ENCODE results near the gene CASP3. TPM values are rescaled to one million over a fixed set of nuclear protein-coding genes. Genes with fewer than 3 reads are reported as not detected.
"Not testable (repeated sequence)": the region's sequence is repeated elsewhere in the genome, so short reads cannot be mapped to it uniquely, and the experiment has no call there.

Gene CASP3
- total RNA-seq, 2 experiments from 2014 or later: 58.0 to 64.2 TPM

GRCh38 chr4:184643731-184644130 is 5.5 kb downstream of the CASP3 start:
- peak overlapping the region; percentile 15 for H3K27ac Mint-ChIP-seq
- peak overlapping the region; percentile 33 for H3K4me3 Mint-ChIP-seq
- no peaks in the 10 kb centered on the region for H3K9me3 Mint-ChIP-seq
- CTCF ChIA-PET: interaction anchor here (1.2 kb wide), 1 partner anchor 380 kb away, joined by 3 read pairs; no protein-coding TSS in a partner anchor
- peaks cover 78% of the 10 kb centered on the region for H3K4me1 Mint-ChIP-seq
- POLR2A ChIA-PET: no interaction called here
- no peaks in the 10 kb centered on the region for H3K27me3 Mint-ChIP-seq
- H3K36me3 Mint-ChIP-seq (ENCODE audit: low read depth): peaks cover 67% of the 10 kb centered on the region
- DNase-seq: no peak

DNA sequence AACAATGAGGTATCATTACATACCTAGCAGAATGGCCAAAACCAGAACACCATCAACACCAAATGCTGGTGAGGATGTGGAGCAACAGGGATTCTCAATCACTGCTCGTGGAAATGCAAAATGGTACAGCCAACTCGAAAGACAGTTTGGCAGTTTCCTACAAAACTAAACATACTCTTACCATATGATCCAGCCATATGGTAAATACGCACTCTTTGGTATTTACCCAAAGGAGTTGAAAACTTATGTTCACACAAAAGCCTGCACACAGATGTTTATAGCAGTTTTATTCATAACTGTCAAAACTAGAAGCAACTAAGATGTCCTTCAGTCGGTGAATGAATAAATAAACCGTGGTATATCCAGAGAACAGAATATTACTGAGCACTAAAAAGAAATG is 7.8 kb downstream of the CASP3 start:
- CTCF ChIA-PET: no interaction called here
- H3K4me3 Mint-ChIP-seq: no peak overlapping the region
- no peaks in the 10 kb centered on the region for H3K27me3 Mint-ChIP-seq
- POLR2A ChIA-PET: no interaction called here
- DNase-seq: no peak
- no peak overlapping the region for H3K27ac Mint-ChIP-seq
- peaks cover 68% of the 10 kb centered on the region for H3K4me1 Mint-ChIP-seq
- no peaks in the 10 kb centered on the region for H3K9me3 Mint-ChIP-seq
- peaks cover 68% of the 10 kb centered on the region for H3K36me3 Mint-ChIP-seq (ENCODE audit: low read depth)

DNA sequence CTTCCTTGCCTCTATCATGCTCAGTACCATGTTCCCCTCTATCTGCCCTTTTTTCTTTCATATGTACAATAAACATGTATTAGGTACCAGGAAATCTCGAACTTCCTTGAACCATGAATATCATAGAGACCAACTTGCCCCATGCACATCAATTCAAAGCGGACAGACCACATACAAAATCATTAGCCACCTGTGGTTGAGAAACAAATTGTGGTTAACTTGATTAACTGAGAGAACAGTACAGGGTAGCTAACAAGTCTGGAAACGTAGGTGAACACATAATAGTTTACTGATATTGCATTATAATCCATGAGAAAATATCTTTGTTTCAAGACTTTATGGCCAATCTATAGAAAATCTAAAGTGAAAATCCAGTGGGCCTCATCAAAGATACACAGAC is 8.2 kb downstream of the CASP3 start:
- no peak for DNase-seq
- Mint-ChIP-seq H3K27ac (no peak overlapping the region), H3K4me3 (no peak overlapping the region), H3K36me3 (ENCODE audit: low read depth) (peaks cover 68% of the 10 kb centered on the region), H3K9me3 (no peaks in the 10 kb centered on the region), H3K4me1 (peaks cover 66% of the 10 kb centered on the region), H3K27me3 (no peaks in the 10 kb centered on the region)
- CTCF ChIA-PET: no interaction called here
- POLR2A ChIA-PET: no interaction called here

GRCh38 chr4:184636897-184637296 is 12.3 kb downstream of the CASP3 start:
- Mint-ChIP-seq H3K9me3 (no peaks in the 10 kb centered on the region), H3K27ac (no peak overlapping the region), H3K36me3 (ENCODE audit: low read depth) (peaks cover 73% of the 10 kb centered on the region), H3K27me3 (no peaks in the 10 kb centered on the region), H3K4me1 (peaks cover 44% of the 10 kb centered on the region), H3K4me3 (no peak overlapping the region)
- DNase-seq: no peak
- POLR2A ChIA-PET: no interaction called here
- CTCF ChIA-PET: interaction anchor here (0.8 to 1.9 kb wide), 4 partner anchors 9 to 356 kb away, joined by 4 to 11 read pairs (median 4); no protein-coding TSS in a partner anchor

DNA sequence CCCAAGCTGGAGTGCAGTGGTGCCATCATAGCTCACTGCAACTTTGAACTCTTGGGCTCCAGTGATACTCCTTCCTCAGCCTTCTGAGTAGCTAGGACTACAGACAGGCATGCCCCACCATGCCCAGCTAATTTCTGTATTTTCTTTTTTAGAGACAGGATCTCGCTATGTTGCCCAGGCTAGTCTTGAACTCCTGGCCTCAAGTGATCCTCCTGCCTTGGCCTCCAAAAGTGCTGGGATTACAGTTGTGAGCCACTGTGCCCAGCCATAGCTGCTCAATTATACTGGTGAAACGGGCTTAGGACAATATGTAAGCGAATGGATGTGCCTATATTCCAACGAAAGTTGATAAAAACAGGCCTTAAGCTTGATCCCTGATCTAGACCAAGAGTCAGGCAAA is 13.1 kb downstream of the CASP3 start:
- H3K4me1 Mint-ChIP-seq: peaks cover 37% of the 10 kb centered on the region
- H3K9me3 Mint-ChIP-seq: no peaks in the 10 kb centered on the region
- ChIA-PET POLR2A (no interaction called here), CTCF (interaction anchor here (0.6 to 1.9 kb wide), 5 partner anchors 9 to 18 kb away, joined by 3 to 11 read pairs (median 3); partner anchors contain the start of genes CASP3 and PRIMPOL)
- no peak overlapping the region for H3K27ac Mint-ChIP-seq
- no peaks in the 10 kb centered on the region for H3K27me3 Mint-ChIP-seq
- H3K4me3 Mint-ChIP-seq: no peak overlapping the region
- H3K36me3 Mint-ChIP-seq (ENCODE audit: low read depth): peaks cover 73% of the 10 kb centered on the region
- DNase-seq: no peak

GRCh38 chr4:184635381-184635780 is 13.9 kb downstream of the CASP3 start:
- H3K27ac Mint-ChIP-seq: no peak overlapping the region
- H3K36me3 Mint-ChIP-seq (ENCODE audit: low read depth): peaks cover 75% of the 10 kb centered on the region
- no peak for DNase-seq
- H3K9me3 Mint-ChIP-seq: no peaks in the 10 kb centered on the region
- no peaks in the 10 kb centered on the region for H3K27me3 Mint-ChIP-seq
- ChIA-PET CTCF (interaction anchor here (0.6 to 1.9 kb wide), 5 partner anchors 10 to 33 kb away, joined by 3 to 11 read pairs (median 3); partner anchors contain the start of genes CASP3 and PRIMPOL), POLR2A (interaction anchor here (0.6 kb wide), 1 partner anchor 139 kb away, joined by 3 read pairs; no protein-coding TSS in a partner anchor)
- peaks cover 32% of the 10 kb centered on the region for H3K4me1 Mint-ChIP-seq
- no peak overlapping the region for H3K4me3 Mint-ChIP-seq

DNA sequence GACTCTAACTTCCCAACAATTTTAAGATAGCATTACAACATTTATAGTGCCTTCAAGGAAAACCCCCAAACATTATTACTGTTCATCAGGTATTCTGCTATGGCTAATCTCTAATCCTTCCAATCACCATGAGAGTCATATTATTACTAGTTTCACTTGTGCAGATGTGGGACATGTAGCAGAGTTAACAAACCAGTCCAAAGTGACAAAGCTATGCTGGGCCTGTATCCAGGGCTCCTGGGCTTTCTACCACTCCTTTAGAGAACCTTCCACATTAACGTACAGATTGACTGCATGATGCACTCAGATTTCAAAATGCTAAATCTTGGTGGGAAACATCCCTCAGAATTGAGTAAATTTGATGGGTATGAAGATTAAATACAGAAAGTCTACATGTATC is 16.4 kb downstream of the CASP3 start:
- H3K4me1 Mint-ChIP-seq: peaks cover 22% of the 10 kb centered on the region
- H3K27ac Mint-ChIP-seq: no peak overlapping the region
- DNase-seq: no peak
- ChIA-PET POLR2A (no interaction called here), CTCF (no interaction called here)
- H3K4me3 Mint-ChIP-seq: no peak overlapping the region
- peaks cover 78% of the 10 kb centered on the region for H3K36me3 Mint-ChIP-seq (ENCODE audit: low read depth)
- H3K27me3 Mint-ChIP-seq: no peaks in the 10 kb centered on the region
- no peaks in the 10 kb centered on the region for H3K9me3 Mint-ChIP-seq

GRCh38 chr4:184628103-184628502 is 21.1 kb downstream of the CASP3 start:
- Mint-ChIP-seq H3K36me3 (ENCODE audit: low read depth) (peaks cover 81% of the 10 kb centered on the region), H3K27me3 (no peaks in the 10 kb centered on the region), H3K4me3 (no peak overlapping the region), H3K9me3 (peaks cover 3% of the 10 kb centered on the region), H3K27ac (no peak overlapping the region), H3K4me1 (peaks cover 48% of the 10 kb centered on the region)
- DNase-seq: no peak
- ChIA-PET CTCF (no interaction called here), POLR2A (no interaction called here)

DNA sequence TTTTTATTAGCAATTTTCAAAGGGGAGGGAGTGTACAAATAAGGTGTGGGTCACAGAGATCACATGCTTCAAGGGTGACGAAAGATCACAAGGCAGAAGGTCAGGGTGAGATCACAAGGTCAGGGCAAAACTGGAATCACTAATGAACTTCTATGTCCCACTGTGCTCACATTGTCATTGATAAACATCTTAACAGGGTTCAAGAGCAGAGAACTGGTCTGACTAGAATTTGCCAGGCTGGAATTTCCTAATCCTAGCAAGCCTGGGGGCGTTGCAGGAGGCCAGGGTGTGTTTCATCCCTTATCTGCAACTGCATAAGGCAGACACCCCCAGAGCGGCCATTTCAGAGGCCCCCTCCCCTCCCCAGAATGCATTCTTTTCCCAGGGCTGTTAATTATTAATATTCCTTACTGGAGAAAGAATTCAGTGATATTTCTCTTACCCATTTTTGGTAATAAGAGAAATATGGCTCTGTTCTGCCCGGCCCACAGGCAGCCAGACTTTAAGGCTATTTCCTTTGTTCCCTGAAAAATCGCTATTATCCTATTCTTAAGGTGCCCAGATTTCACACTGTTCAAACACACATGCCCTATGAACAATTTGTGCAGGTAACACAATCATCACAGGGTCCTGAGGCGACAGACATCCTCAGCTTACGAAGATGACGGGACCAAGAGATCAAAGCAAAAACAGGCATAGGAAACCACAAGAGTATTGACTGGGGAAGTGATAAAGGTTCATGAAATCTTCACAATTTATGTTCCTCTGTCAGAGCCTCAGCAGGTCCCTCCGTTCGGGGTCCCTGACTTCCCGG is 23.3 kb downstream of the CASP3 start:
- CTCF ChIA-PET: interaction anchor here (1.1 to 1.6 kb wide), 2 partner anchors 9 to 362 kb away, joined by 3 to 5 read pairs; no protein-coding TSS in a partner anchor
- H3K4me3 Mint-ChIP-seq, H3K27me3 Mint-ChIP-seq, H3K9me3 Mint-ChIP-seq, POLR2A ChIA-PET, DNase-seq: not testable (repeated sequence)
- Mint-ChIP-seq H3K36me3 (ENCODE audit: low read depth) (peaks cover 67% of the 10 kb centered on the region), H3K4me1 (peaks cover 45% of the 10 kb centered on the region), H3K27ac (peak overlapping the region; percentile 26)

- H3K4me3 Mint-ChIP-seq: no peak overlapping the region
- peak overlapping the region; percentile 48 for H3K27ac Mint-ChIP-seq
- no peak for DNase-seq
- no peaks in the 10 kb centered on the region for H3K27me3 Mint-ChIP-seq
- H3K4me1 Mint-ChIP-seq: peaks cover 45% of the 10 kb centered on the region
- peaks cover 58% of the 10 kb centered on the region for H3K36me3 Mint-ChIP-seq (ENCODE audit: low read depth)
- ChIA-PET POLR2A (no interaction called here), CTCF (interaction anchor here (0.9 to 1.6 kb wide), 3 partner anchors 10 to 361 kb away, joined by 3 to 5 read pairs (median 3); no protein-coding TSS in a partner anchor)
- H3K9me3 Mint-ChIP-seq: peaks cover 3% of the 10 kb centered on the region
Measured at GRCh38 chr4:184624972-184625554, 24.2 kb downstream of the CASP3 start.

GRCh38 chr4:184624504-184624903 is 24.7 kb downstream of the CASP3 start:
- H3K36me3 Mint-ChIP-seq (ENCODE audit: low read depth): peaks cover 53% of the 10 kb centered on the region
- not testable (repeated sequence) for H3K27ac Mint-ChIP-seq, H3K9me3 Mint-ChIP-seq

DNA sequence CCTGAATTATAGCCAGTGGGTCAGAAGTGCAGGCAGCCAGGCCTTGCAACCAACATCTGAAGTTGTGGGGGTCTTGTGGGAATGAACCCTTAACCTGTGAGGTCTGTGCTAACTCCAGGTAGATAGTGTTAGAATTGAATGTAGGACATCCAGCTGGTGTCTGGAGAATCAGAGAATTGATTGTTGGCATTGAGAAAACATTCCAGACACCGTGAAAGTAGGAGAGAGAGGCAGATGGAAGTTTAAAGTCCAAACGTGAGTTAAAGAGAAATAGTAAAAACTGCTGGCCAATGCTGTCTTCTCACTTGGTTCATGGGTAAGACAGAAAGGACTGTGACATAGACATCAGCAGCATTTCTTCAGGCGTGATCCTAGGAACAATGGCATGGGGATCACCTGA is 27.7 kb downstream of the CASP3 start:
- H3K36me3 Mint-ChIP-seq (ENCODE audit: low read depth): peaks cover 28% of the 10 kb centered on the region
- peaks cover 3% of the 10 kb centered on the region for H3K9me3 Mint-ChIP-seq
- no peak for DNase-seq
- CTCF ChIA-PET: interaction anchor here (0.5 kb wide), 1 partner anchor 48 kb away, joined by 3 read pairs; no protein-coding TSS in a partner anchor
- peaks cover 23% of the 10 kb centered on the region for H3K4me1 Mint-ChIP-seq
- POLR2A ChIA-PET: no interaction called here
- H3K4me3 Mint-ChIP-seq: no peak overlapping the region
- H3K27me3 Mint-ChIP-seq: no peaks in the 10 kb centered on the region
- peak overlapping the region; percentile 20 for H3K27ac Mint-ChIP-seq

More at GRCh38 chr4:184624504-184624903, 24.7 kb downstream of the CASP3 start:
- POLR2A ChIA-PET, H3K4me3 Mint-ChIP-seq, H3K27me3 Mint-ChIP-seq, DNase-seq: not testable (repeated sequence)
- peaks cover 45% of the 10 kb centered on the region for H3K4me1 Mint-ChIP-seq
- CTCF ChIA-PET: interaction anchor here (0.9 kb wide), 1 partner anchor 45 kb away, joined by 3 read pairs; no protein-coding TSS in a partner anchor

DNA sequence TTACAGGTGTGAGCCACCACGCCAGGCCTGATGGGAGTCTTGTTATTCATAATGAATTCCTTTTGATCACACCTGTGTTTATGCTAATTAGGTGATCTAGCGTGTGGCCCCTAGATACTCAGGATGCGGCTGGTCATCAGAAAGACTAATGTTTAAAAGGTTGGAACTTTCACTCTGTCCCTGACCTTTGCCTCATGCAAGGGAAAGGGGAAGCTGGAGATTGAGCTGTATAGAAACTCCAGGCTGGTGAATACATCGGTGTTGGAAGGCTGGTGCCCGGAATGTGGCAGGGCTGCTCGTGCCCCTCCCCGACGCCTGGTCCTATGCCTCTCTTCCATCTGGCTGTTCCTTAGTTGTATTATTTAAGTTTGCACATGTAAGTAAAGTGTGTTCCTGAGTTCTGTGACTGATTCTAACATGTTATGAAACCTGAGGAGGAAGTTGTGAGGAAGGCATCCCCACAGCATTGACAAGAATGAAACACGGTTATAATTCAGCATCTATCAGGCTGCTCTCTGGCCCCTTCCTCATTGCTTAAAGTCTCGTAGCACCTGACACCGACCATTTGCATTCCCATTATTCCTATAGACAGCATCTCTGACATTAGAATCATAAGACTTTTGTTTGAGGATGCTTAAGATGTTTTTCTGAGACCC is 28.9 kb downstream of the CASP3 start:
- Mint-ChIP-seq H3K36me3 (ENCODE audit: low read depth) (peaks cover 19% of the 10 kb centered on the region), H3K9me3 (peaks cover 3% of the 10 kb centered on the region), H3K4me3 (no peak overlapping the region), H3K27me3 (no peaks in the 10 kb centered on the region), H3K27ac (no peak overlapping the region), H3K4me1 (peaks cover 11% of the 10 kb centered on the region)
- no peak for DNase-seq
- POLR2A ChIA-PET: no interaction called here
- CTCF ChIA-PET: no interaction called here
